HG03095 (cell line): ENCODE results near the gene ZCCHC24.

Experiments
- ATAC-seq: cut with Tn5 transposase; IDR thresholded peaks from one replicate; pipeline ENCODE4 v1.9.1; 2021; ENCODE audit warnings: moderate library complexity; ENCODE audit not compliant: unreplicated experiment

Gene ZCCHC24

GRCh38 chr10:79472951-79473350, 27.5 kb upstream of the ZCCHC24 start:
- no peak for ATAC-seq

- ATAC-seq: no peak
Measured at GRCh38 chr10:79472449-79472848, 27.0 kb upstream of the ZCCHC24 start.

DNA sequence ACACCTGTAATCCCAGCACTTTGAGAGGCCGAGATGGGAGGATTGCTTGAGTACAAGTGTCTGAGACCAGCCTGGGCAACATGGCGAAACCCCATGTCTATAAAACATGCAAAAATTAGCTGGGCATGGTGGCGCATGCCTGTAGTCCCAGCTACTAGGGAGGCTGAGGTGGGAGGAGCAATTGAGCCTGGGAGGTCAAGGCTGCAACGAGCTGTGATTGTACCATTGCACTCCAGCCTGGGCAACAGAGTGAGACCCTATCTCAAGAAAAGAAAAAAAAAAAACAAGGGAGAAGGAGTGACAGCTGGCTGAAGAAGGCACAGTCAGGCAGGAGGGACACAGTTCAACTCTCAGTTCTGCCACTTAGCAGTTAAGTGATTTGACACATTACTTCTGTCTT, 26.4 kb upstream of the ZCCHC24 start:
- no peak for ATAC-seq

- ATAC-seq: no peak
Measured at GRCh38 chr10:79470096-79470495, 24.7 kb upstream of the ZCCHC24 start.

GRCh38 chr10:79468841-79469585, 23.6 kb upstream of the ZCCHC24 start:
- no peak for ATAC-seq

- ATAC-seq: no peak
Measured at GRCh38 chr10:79468015-79468560, 22.7 kb upstream of the ZCCHC24 start.

DNA sequence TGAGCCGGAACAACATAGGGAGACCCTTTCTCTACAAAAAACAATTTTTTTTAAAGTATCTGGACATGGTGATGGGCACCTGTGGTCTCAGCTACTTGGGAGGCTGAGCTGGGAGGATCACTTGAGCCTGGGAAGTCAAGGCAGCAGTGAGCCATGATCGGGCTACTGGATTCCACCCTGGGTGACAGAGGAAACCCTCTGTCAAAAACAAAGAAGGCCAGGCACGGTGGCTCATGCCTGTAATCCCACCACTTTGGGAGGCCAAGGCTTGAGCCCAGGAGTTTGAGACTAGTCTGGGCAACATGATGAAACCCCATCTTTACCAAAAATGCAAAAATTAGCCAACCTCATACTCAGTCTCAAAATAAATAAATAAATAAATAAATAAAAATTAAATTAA, 19.9 kb upstream of the ZCCHC24 start:
- ATAC-seq: no peak

DNA sequence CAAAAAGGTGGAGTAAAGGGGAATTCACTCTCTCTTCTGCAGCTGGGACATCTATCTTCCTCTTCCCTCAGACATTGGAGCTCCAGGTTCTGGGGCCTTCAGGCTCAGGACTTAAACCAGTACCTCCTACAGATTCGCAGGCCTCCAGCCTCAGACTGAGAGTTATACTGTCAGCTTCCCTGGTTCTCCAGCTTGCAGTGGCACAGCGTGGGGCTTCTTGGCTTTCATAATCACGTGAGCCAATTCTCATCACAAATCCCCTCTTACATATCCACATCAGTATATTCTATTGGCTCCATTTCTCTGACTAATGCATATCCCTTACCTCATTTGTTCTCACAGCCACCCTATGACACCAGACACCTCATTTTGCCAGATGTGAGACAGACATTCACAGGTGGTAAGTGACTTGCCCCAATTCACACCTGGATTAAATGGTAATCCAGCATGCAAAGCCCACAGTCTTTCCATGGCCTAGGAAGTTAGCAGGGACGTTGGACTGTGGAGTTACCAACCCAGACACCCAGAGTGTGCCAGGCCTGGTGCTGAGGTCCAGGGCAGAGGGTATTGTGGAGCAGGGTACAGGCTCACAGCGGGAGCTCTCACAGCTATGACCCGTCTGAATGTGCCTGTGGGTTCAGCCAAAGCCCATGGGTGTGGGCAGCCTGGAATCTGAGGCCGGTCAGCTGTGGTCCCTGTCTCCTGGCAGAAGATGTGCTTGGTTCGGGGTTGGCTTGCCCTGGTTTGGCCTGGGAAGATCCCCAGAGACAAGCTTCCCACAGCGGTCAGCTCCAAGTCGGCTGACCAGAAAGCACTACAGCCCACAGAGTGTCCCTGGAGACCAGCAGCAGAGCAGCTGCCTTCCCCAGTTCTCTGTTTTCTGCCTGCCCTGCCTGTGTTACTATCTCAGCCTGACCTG, 18.4 kb upstream of the ZCCHC24 start:
- ATAC-seq: no peak

DNA sequence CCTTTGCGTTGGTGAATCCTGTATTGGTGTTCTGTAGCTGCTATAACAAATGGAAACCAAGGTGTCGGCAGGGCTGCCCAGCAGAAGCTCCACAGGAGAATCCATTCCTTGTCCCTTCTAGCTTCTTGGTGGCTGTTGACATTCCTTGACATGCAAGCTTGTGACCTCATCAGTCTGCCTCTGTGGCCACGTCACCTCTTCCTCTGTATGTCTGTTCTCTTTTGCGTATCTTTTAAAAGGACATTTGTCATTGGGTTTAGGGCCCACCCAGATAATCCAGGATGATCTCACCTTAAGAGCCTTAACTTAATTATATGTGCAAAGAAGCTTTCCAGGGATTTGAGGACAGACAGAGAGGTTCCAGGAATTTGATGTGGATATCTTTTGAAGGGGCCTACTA, 15.3 kb upstream of the ZCCHC24 start:
- no peak for ATAC-seq

DNA sequence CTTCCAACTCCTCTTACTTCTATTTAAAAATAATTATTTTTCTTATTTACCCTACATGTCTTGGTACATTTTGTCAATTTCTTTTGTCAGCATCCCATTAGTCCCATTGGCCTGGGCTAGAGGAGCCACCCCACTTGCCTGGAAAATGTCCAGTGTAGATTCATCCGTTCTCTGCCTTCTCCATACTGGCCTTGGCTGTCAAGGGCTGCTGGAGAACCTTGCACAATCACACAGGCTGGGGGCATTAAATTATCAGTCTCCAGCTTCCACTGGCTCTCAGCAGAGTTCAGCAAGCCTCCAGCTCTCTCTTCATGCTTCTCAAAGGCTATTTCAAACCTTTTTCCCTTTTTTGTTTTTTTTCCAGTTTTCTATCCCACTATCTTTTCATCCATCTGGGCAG, 13.8 kb upstream of the ZCCHC24 start:
- no peak for ATAC-seq

GRCh38 chr10:79458483-79458882, 13.1 kb upstream of the ZCCHC24 start:
- ATAC-seq: no peak

GRCh38 chr10:79457256-79457785, 11.9 kb upstream of the ZCCHC24 start:
- no peak for ATAC-seq

DNA sequence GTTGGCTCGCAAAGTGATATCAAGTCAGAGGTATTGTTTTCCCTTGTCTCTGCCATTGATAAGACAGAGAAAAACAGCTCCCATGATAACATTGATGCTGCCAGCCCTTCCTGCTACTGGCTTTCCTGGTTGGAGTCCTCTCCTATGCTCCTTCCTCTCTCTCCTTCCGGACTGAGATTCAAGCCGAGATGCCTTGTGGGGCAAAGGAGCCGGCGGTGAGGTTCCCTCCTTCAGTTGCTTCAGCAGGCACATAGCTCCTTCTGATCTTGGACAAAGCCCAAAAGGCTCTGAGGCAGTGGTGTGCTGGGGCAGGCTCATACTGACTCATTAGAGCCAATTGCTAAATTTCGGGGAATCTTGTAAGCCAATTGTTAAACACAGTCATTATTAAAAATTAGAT, 8.8 kb upstream of the ZCCHC24 start:
- no peak for ATAC-seq

DNA sequence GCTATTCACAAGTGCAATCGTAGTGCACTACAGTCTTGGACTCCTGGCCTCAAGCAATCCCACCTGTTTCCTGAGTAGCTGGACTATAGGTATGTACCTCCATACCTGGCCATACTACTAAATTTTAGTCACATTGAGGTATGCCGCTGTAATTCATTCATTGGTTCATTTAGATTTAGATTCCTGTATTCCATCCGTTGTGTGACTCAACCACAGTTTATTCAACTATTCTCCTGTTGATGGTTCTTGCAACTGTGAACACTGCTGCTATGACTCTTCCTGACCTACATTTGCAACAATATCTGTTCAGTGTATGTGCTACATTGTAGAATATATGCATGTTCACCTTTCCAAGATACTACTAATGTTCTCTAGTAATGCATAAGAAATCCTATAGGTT, 8.0 kb upstream of the ZCCHC24 start:
- ATAC-seq: no peak

- no peak for ATAC-seq
Measured at GRCh38 chr10:79452174-79452611, 6.8 kb upstream of the ZCCHC24 start.

- no peak for ATAC-seq
Measured at GRCh38 chr10:79451046-79451699, 5.7 kb upstream of the ZCCHC24 start.

- ATAC-seq: no peak
Measured at GRCh38 chr10:79449181-79450146, 4.0 kb upstream of the ZCCHC24 start.

- ATAC-seq: no peak
Measured at GRCh38 chr10:79448732-79449049, 3.3 kb upstream of the ZCCHC24 start.

DNA sequence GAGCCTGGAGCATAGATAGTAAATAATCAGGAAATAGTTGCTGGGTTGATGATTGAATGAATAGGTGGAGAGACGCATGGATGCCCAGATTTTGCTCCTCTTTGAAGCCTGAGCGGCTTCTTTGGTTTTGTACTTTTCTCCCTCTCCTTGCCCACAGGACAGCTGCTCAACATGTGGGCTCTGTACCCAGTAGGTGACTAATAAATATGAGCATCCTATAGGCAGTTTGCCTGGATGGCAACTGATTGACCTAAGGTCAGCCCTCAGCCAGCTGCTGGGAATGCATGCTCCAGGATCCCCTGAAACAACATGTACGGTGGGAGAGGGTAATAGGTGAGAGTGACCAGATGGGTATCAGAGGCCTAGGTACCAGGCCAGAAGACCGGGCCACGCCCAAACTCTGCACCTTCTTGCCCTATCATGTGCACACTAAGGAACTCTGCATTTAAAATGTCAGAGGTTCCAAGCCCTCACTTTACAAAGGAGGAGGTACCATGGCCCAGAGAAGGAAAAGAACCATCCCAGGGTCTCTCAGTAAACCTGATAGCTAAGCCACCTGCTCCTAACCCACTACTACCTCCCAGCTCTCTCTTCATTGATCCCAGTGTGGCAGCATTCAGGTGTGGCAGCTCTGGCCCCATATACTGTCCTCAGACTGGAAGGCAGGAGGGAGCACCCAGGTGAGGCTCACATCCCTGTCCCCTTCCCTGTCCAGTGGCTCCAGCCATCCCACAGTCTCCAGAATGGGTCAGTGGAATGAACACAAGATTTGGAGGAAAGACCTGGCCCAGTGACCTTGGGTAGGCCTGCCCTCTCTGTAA, 2.7 kb upstream of the ZCCHC24 start:
- no peak for ATAC-seq
